ENCODE data around the gene SELENOV.
A peak's percentile ranks its signal among the peaks of the same experiment; 100 is the strongest.
"Not testable (repeated sequence)": the region's sequence is repeated elsewhere in the genome, so short reads cannot be mapped to it uniquely, and the experiment has no call there.

Gene SELENOV

GRCh38 chr19:39514840-39515550, at the start of gene SELENOV:
TSS of gene SELENOV (plus strand) at chr19:39515139. CDS start at chr19:39515213, 74 bp downstream.
- peak; percentile 49 for DNase-seq
- peak within 1 kb of the TSS; percentile 44 for H3K27ac Mint-ChIP-seq
- peaks cover 61% of the 10 kb centered on the region for H3K27me3 Mint-ChIP-seq
- H3K9me3 Mint-ChIP-seq: no peaks in the 10 kb centered on the region
- H3K4me3 Mint-ChIP-seq: peak within 1 kb of the TSS; percentile 62
- no peaks in the 10 kb centered on the region for H3K36me3 Mint-ChIP-seq (ENCODE audit: low read depth)
- peaks cover 16% of the 10 kb centered on the region for H3K4me1 Mint-ChIP-seq (ENCODE audit: low read depth)

GRCh38 chr19:39465956-39466747, 48.8 kb upstream of the SELENOV start:
- Mint-ChIP-seq H3K36me3 (ENCODE audit: low read depth) (peaks cover 86% of the 10 kb centered on the region), H3K4me3 (no peak overlapping the region), H3K9me3 (no peaks in the 10 kb centered on the region), H3K27me3 (no peaks in the 10 kb centered on the region), H3K4me1 (ENCODE audit: low read depth) (peaks cover 18% of the 10 kb centered on the region), H3K27ac (no peak overlapping the region)
- DNase-seq: no peak

GRCh38 chr19:39467941-39468340, 47.0 kb upstream of the SELENOV start:
- H3K4me3 Mint-ChIP-seq: no peak overlapping the region
- no peak for DNase-seq
- H3K27me3 Mint-ChIP-seq: no peaks in the 10 kb centered on the region
- H3K36me3 Mint-ChIP-seq (ENCODE audit: low read depth): peaks cover 91% of the 10 kb centered on the region
- H3K9me3 Mint-ChIP-seq: no peaks in the 10 kb centered on the region
- peaks cover 33% of the 10 kb centered on the region for H3K4me1 Mint-ChIP-seq (ENCODE audit: low read depth)
- H3K27ac Mint-ChIP-seq: peak overlapping the region; percentile 97

- H3K9me3 Mint-ChIP-seq: no peaks in the 10 kb centered on the region
- H3K4me3 Mint-ChIP-seq: no peak overlapping the region
- peak overlapping the region; percentile 97 for H3K27ac Mint-ChIP-seq
- DNase-seq: no peak
- no peaks in the 10 kb centered on the region for H3K27me3 Mint-ChIP-seq
- peaks cover 33% of the 10 kb centered on the region for H3K4me1 Mint-ChIP-seq (ENCODE audit: low read depth)
- H3K36me3 Mint-ChIP-seq (ENCODE audit: low read depth): peaks cover 91% of the 10 kb centered on the region
Measured at GRCh38 chr19:39469036-39469435, 45.9 kb upstream of the SELENOV start.

GRCh38 chr19:39469567-39469966, 45.4 kb upstream of the SELENOV start:
- Mint-ChIP-seq H3K4me3 (no peak overlapping the region), H3K9me3 (no peaks in the 10 kb centered on the region), H3K4me1 (ENCODE audit: low read depth) (peaks cover 33% of the 10 kb centered on the region), H3K27ac (peak overlapping the region; percentile 97), H3K27me3 (no peaks in the 10 kb centered on the region), H3K36me3 (ENCODE audit: low read depth) (peaks cover 94% of the 10 kb centered on the region)
- no peak for DNase-seq

- DNase-seq: no peak
- Mint-ChIP-seq H3K36me3 (ENCODE audit: low read depth) (peaks cover 94% of the 10 kb centered on the region), H3K27ac (peak overlapping the region; percentile 97), H3K27me3 (no peaks in the 10 kb centered on the region), H3K4me1 (ENCODE audit: low read depth) (peaks cover 33% of the 10 kb centered on the region), H3K9me3 (no peaks in the 10 kb centered on the region), H3K4me3 (no peak overlapping the region)
Measured at GRCh38 chr19:39470724-39471339, 44.1 kb upstream of the SELENOV start.

GRCh38 chr19:39471756-39472536, 43.0 kb upstream of the SELENOV start:
- H3K36me3 Mint-ChIP-seq (ENCODE audit: low read depth): peaks cover 95% of the 10 kb centered on the region
- H3K27ac Mint-ChIP-seq: peak overlapping the region; percentile 97
- DNase-seq: no peak
- no peak overlapping the region for H3K4me3 Mint-ChIP-seq
- H3K9me3 Mint-ChIP-seq: no peaks in the 10 kb centered on the region
- no peaks in the 10 kb centered on the region for H3K27me3 Mint-ChIP-seq
- H3K4me1 Mint-ChIP-seq (ENCODE audit: low read depth): peaks cover 33% of the 10 kb centered on the region

- no peaks in the 10 kb centered on the region for H3K27me3 Mint-ChIP-seq
- no peak for DNase-seq
- H3K36me3 Mint-ChIP-seq (ENCODE audit: low read depth): peaks cover 96% of the 10 kb centered on the region
- peaks cover 33% of the 10 kb centered on the region for H3K4me1 Mint-ChIP-seq (ENCODE audit: low read depth)
- H3K27ac Mint-ChIP-seq: peak overlapping the region; percentile 97
- H3K9me3 Mint-ChIP-seq: no peaks in the 10 kb centered on the region
- no peak overlapping the region for H3K4me3 Mint-ChIP-seq
Measured at GRCh38 chr19:39472746-39473442, 42.0 kb upstream of the SELENOV start.

GRCh38 chr19:39473443-39473960, 41.4 kb upstream of the SELENOV start:
- Mint-ChIP-seq H3K36me3 (ENCODE audit: low read depth) (peaks cover 90% of the 10 kb centered on the region), H3K4me1 (ENCODE audit: low read depth) (peaks cover 33% of the 10 kb centered on the region), H3K27ac (peak overlapping the region; percentile 47), H3K4me3 (no peak overlapping the region), H3K27me3 (no peaks in the 10 kb centered on the region), H3K9me3 (no peaks in the 10 kb centered on the region)
- DNase-seq: no peak

GRCh38 chr19:39474139-39474620, 40.8 kb upstream of the SELENOV start:
- H3K27ac Mint-ChIP-seq: peak overlapping the region; percentile 22
- H3K9me3 Mint-ChIP-seq: no peaks in the 10 kb centered on the region
- DNase-seq: peak; percentile 81
- peaks cover 83% of the 10 kb centered on the region for H3K36me3 Mint-ChIP-seq (ENCODE audit: low read depth)
- no peak overlapping the region for H3K4me3 Mint-ChIP-seq
- H3K4me1 Mint-ChIP-seq (ENCODE audit: low read depth): peaks cover 33% of the 10 kb centered on the region
- no peaks in the 10 kb centered on the region for H3K27me3 Mint-ChIP-seq

- Mint-ChIP-seq H3K9me3 (no peaks in the 10 kb centered on the region), H3K4me3 (no peak overlapping the region), H3K27ac (peak overlapping the region; percentile 37), H3K4me1 (ENCODE audit: low read depth) (peaks cover 31% of the 10 kb centered on the region), H3K27me3 (no peaks in the 10 kb centered on the region), H3K36me3 (ENCODE audit: low read depth) (peaks cover 68% of the 10 kb centered on the region)
- no peak for DNase-seq
Measured at GRCh38 chr19:39475748-39476147, 39.2 kb upstream of the SELENOV start.

- not testable (repeated sequence) for H3K9me3 Mint-ChIP-seq, H3K27me3 Mint-ChIP-seq, DNase-seq
- H3K27ac Mint-ChIP-seq: peak overlapping the region; percentile 94
- H3K36me3 Mint-ChIP-seq (ENCODE audit: low read depth): peaks cover 67% of the 10 kb centered on the region
- H3K4me3 Mint-ChIP-seq: peak overlapping the region; percentile 94
- H3K4me1 Mint-ChIP-seq (ENCODE audit: low read depth): peaks cover 31% of the 10 kb centered on the region
Measured at GRCh38 chr19:39479319-39479801, 35.6 kb upstream of the SELENOV start.

GRCh38 chr19:39479916-39480315, 35.0 kb upstream of the SELENOV start:
- peak overlapping the region; percentile 94 for H3K27ac Mint-ChIP-seq
- H3K9me3 Mint-ChIP-seq: no peaks in the 10 kb centered on the region
- peaks cover 32% of the 10 kb centered on the region for H3K4me1 Mint-ChIP-seq (ENCODE audit: low read depth)
- no peak for DNase-seq
- H3K27me3 Mint-ChIP-seq: no peaks in the 10 kb centered on the region
- peaks cover 67% of the 10 kb centered on the region for H3K36me3 Mint-ChIP-seq (ENCODE audit: low read depth)
- H3K4me3 Mint-ChIP-seq: peak overlapping the region; percentile 94
